Neural progenitor cell (in vitro differentiated cells): ENCODE measurements around the gene KCNE4. TPM values are rescaled to one million over a fixed set of nuclear protein-coding genes. Genes with fewer than 3 reads are reported as not detected.

Source experiments
- DNase-seq: peaks from one replicate; pipeline ENCODE4 v3.0.0-alpha.2; 2016; ENCODE audit warnings: low spot score
- H2AFZ ChIP-seq: fragments of 200-600 bp; sonication (generic); replicated peaks from 2 replicates; pipeline ENCODE4 v1.6.1; 2016; ENCODE audit warnings: antibody characterized with exemption
- H3F3A ChIP-seq: fragments of 200-600 bp; sonication (generic); 2 replicates; pipeline ENCODE4 v1.6.1; 2016; ENCODE audit warnings: antibody characterized with exemption, low read depth
- H3K27ac ChIP-seq: fragments of 200-600 bp; sonication (generic); 2 replicates; pipeline ENCODE4 v1.5.1; 2016; ENCODE audit warnings: mild to moderate bottlenecking
- H3K27me3 ChIP-seq: fragments of 200-600 bp; sonication (generic); 2 replicates; pipeline ENCODE4 v1.6.1; 2016; ENCODE audit warnings: mild to moderate bottlenecking, moderate library complexity
- H3K36me3 ChIP-seq: fragments of 200-600 bp; sonication (generic); 2 replicates; pipeline ENCODE4 v1.5.1; 2016
- H3K4me1 ChIP-seq: fragments of 200-600 bp; sonication (generic); 2 replicates; pipeline ENCODE4 v1.6.1; 2016; ENCODE audit warnings: mixed run types
- H3K4me2 ChIP-seq: fragments of 200-600 bp; sonication (generic); 2 replicates; pipeline ENCODE4 v1.6.1; 2016
- H3K4me3 ChIP-seq: fragments of 200-600 bp; sonication (generic); 2 replicates; pipeline ENCODE4 v1.5.1; 2016
- H3K79me2 ChIP-seq: fragments of 200-600 bp; sonication (generic); 2 replicates; pipeline ENCODE4 v1.6.1; 2016; ENCODE audit warnings: low read depth
- H3K9ac ChIP-seq: fragments of 200-600 bp; sonication (generic); 2 replicates; pipeline ENCODE4 v1.6.1; 2016
- H3K9me3 ChIP-seq: fragments of 200-600 bp; sonication (generic); 2 replicates; pipeline ENCODE4 v1.5.1; 2016; ENCODE audit warnings: low read depth
- H4K20me1 ChIP-seq: fragments of 200-600 bp; sonication (generic); 2 replicates; pipeline ENCODE4 v1.6.1; 2016; ENCODE audit warnings: low read depth
- H3K27ac Mint-ChIP-seq: 3 replicates; pipeline ENCODE4 v1.8.0; 2021; ENCODE audit warnings: mixed read lengths
- H3K27me3 Mint-ChIP-seq: 2 replicates; pipeline ENCODE4 v1.8.0; 2022; ENCODE audit warnings: low read depth, mild to moderate bottlenecking, inconsistent platforms, moderate library complexity, mixed read lengths; ENCODE audit not compliant: insufficient read depth
- H3K36me3 Mint-ChIP-seq: 3 replicates; pipeline ENCODE4 v1.8.0; 2021; ENCODE audit warnings: mixed read lengths
- H3K4me1 Mint-ChIP-seq: 3 replicates; pipeline ENCODE4 v1.8.0; 2021; ENCODE audit warnings: mixed read lengths
- H3K4me3 Mint-ChIP-seq: 3 replicates; pipeline ENCODE4 v1.8.0; 2021; ENCODE audit warnings: mild to moderate bottlenecking, moderate library complexity, mixed read lengths
- H3K9me3 Mint-ChIP-seq: 3 replicates; pipeline ENCODE4 v1.8.0; 2020; ENCODE audit warnings: mixed read lengths
- CTCF ChIP-seq: fragments of 200-600 bp; sonication (generic); IDR thresholded peaks from 2 replicates; pipeline ENCODE4 v1.5.1; 2017; ENCODE audit warnings: antibody characterized with exemption, mild to moderate bottlenecking
- EZH2 ChIP-seq: fragments of 200-600 bp; sonication (generic); IDR thresholded peaks from 2 replicates; pipeline ENCODE4 v1.6.1; 2017; ENCODE audit warnings: antibody characterized with exemption, mild to moderate bottlenecking, moderate library complexity
- EZH2phosphoT487 ChIP-seq: fragments of 200-600 bp; sonication (generic); IDR thresholded peaks from 2 replicates; pipeline ENCODE4 v1.6.1; 2017; ENCODE audit warnings: antibody characterized with exemption
- total RNA-seq: library from RNA; depleted of rRNA; stranded (reverse); fragments of >200 nt; gene quantifications from 2 replicates; pipeline ENCODE4 v1.2.3, GENCODE V29; 2015; ENCODE audit warnings: low replicate concordance

KCNE4 gene
- total RNA-seq, 1 donor from 2014 or later: not detected

- H3K4me3 ChIP-seq: no peak overlapping the region
- no peaks in the 10 kb centered on the region for H3K9me3 ChIP-seq
- Mint-ChIP-seq H3K36me3 (no peaks in the 10 kb centered on the region), H3K4me1 (peaks cover 7% of the 10 kb centered on the region), H3K27ac (no peak overlapping the region), H3K9me3 (no peaks in the 10 kb centered on the region), H3K27me3 (no peaks in the 10 kb centered on the region), H3K4me3 (no peak overlapping the region)
- TF ChIP-seq CTCF (no peak), EZH2 (no peak), EZH2phosphoT487 (no peak)
- no peaks in the 10 kb centered on the region for H3K79me2 ChIP-seq
- no peaks in the 10 kb centered on the region for H3K36me3 ChIP-seq
- H4K20me1 ChIP-seq: no peaks in the 10 kb centered on the region
- H3K27me3 ChIP-seq: no peaks in the 10 kb centered on the region
- H3F3A ChIP-seq: no peaks in the 10 kb centered on the region
- DNase-seq: no peak
- no peaks in the 10 kb centered on the region for H3K4me1 ChIP-seq
- H3K27ac ChIP-seq: no peak overlapping the region
- no peak overlapping the region for H3K9ac ChIP-seq
- no peak overlapping the region for H3K4me2 ChIP-seq
- H2AFZ ChIP-seq: no peak overlapping the region
These were observed 10.4 kb downstream of the KCNE4 start for GRCh38 chr2:223062396-223062795.

- H2AFZ ChIP-seq: no peak overlapping the region
- no peak overlapping the region for H3K27ac ChIP-seq
- Mint-ChIP-seq H3K4me3 (no peak overlapping the region), H3K27me3 (no peaks in the 10 kb centered on the region), H3K9me3 (no peaks in the 10 kb centered on the region), H3K27ac (no peak overlapping the region), H3K36me3 (no peaks in the 10 kb centered on the region), H3K4me1 (no peaks in the 10 kb centered on the region)
- DNase-seq: no peak
- H3K36me3 ChIP-seq: no peaks in the 10 kb centered on the region
- H3K4me3 ChIP-seq: no peak overlapping the region
- no peak overlapping the region for H3K4me2 ChIP-seq
- TF ChIP-seq EZH2phosphoT487: no peak
- TF ChIP-seq EZH2: no peak
- TF ChIP-seq CTCF: no peak
- H3K9ac ChIP-seq: no peak overlapping the region
- H3F3A ChIP-seq: no peaks in the 10 kb centered on the region
- no peaks in the 10 kb centered on the region for H3K79me2 ChIP-seq
- no peaks in the 10 kb centered on the region for H3K27me3 ChIP-seq
- H3K4me1 ChIP-seq: no peaks in the 10 kb centered on the region
- no peaks in the 10 kb centered on the region for H3K9me3 ChIP-seq
- H4K20me1 ChIP-seq: no peaks in the 10 kb centered on the region
These were observed 13.1 kb downstream of the KCNE4 start for GRCh38 chr2:223065107-223065506.

GRCh38 chr2:223066721-223067120 is 14.7 kb downstream of the KCNE4 start:
- Mint-ChIP-seq H3K9me3 (no peaks in the 10 kb centered on the region), H3K27me3 (no peaks in the 10 kb centered on the region), H3K36me3 (no peaks in the 10 kb centered on the region), H3K27ac (no peak overlapping the region), H3K4me3 (no peak overlapping the region), H3K4me1 (no peaks in the 10 kb centered on the region)
- H3K9me3 ChIP-seq: no peaks in the 10 kb centered on the region
- H3F3A ChIP-seq: no peaks in the 10 kb centered on the region
- H4K20me1 ChIP-seq: no peaks in the 10 kb centered on the region
- H2AFZ ChIP-seq: no peak overlapping the region
- DNase-seq: no peak
- no peak overlapping the region for H3K4me3 ChIP-seq
- no peak for TF ChIP-seq CTCF
- no peak for TF ChIP-seq EZH2
- TF ChIP-seq EZH2phosphoT487: no peak
- no peaks in the 10 kb centered on the region for H3K27me3 ChIP-seq
- no peak overlapping the region for H3K4me2 ChIP-seq
- no peaks in the 10 kb centered on the region for H3K36me3 ChIP-seq
- no peaks in the 10 kb centered on the region for H3K79me2 ChIP-seq
- no peaks in the 10 kb centered on the region for H3K4me1 ChIP-seq
- no peak overlapping the region for H3K9ac ChIP-seq
- no peak overlapping the region for H3K27ac ChIP-seq
